ENCODE data around the gene MRNIP.

The MRNIP gene

DNA sequence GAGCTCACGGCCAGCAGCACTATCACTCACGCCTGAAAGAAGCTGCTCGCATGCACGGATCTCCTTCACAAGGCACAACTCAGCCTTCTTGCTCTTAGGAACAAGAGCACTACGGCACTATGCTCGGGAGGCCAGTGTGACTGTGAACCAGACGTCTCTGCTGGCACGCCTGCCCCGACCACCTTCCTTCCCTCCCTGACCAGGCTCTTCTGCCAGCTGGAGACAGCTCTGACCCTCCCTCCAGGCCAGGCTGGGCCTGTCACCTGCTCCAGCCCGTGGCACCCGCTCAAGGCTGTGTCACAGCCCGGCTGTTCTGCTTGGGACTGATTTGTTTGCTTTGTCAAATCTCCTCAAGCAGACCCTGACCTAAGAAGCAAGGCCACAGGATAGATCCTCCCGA is 42.1 kb upstream of the MRNIP start:
- H3K4me3 ChIP-seq (ENCODE audit: low read depth in 1 of 2, low read length in 2 of 2): no peak overlapping the region
- H3K4me1 ChIP-seq (ENCODE audit: control insufficient read depth in 1 of 2, insufficient read depth in 2 of 2, low read length in 2 of 2): no peaks in the 10 kb centered on the region
- no peak overlapping the region for H3K27ac ChIP-seq (ENCODE audit: low read length)
- no peaks in the 10 kb centered on the region for H3K27me3 ChIP-seq (ENCODE audit: low read depth, low read length)
- no peaks in the 10 kb centered on the region for H3K9me3 ChIP-seq (ENCODE audit: control insufficient read depth in 1 of 2, low read length in 2 of 2)
- H3K36me3 ChIP-seq (ENCODE audit: control insufficient read depth in 1 of 2, insufficient read depth in 2 of 2, low read length in 2 of 2): peaks cover 37 to 61% of the 10 kb centered on the region in 2 donors

- no peaks in the 10 kb centered on the region for H3K9me3 ChIP-seq (ENCODE audit: control insufficient read depth in 1 of 2, low read length in 2 of 2)
- H3K36me3 ChIP-seq (ENCODE audit: control insufficient read depth in 1 of 2, insufficient read depth in 2 of 2, low read length in 2 of 2): peaks cover 42 to 66% of the 10 kb centered on the region in 2 donors
- no peak overlapping the region for H3K27ac ChIP-seq (ENCODE audit: low read length)
- no peak overlapping the region for H3K4me3 ChIP-seq (ENCODE audit: low read depth in 1 of 2, low read length in 2 of 2)
- no peaks in the 10 kb centered on the region for H3K27me3 ChIP-seq (ENCODE audit: low read depth, low read length)
- H3K4me1 ChIP-seq (ENCODE audit: control insufficient read depth in 1 of 2, insufficient read depth in 2 of 2, low read length in 2 of 2): no peaks in the 10 kb centered on the region
Observed at GRCh38 chr5:179900206-179900605, 41.6 kb upstream of the MRNIP start.

GRCh38 chr5:179895861-179896260 is 37.2 kb upstream of the MRNIP start:
- Histone ChIP-seq H3K4me3 (ENCODE audit: low read depth in 1 of 2, low read length in 2 of 2) (no peak overlapping the region), H3K27me3 (ENCODE audit: low read depth, low read length) (no peaks in the 10 kb centered on the region), H3K9me3 (ENCODE audit: control insufficient read depth in 1 of 2, low read length in 2 of 2) (no peaks in the 10 kb centered on the region), H3K36me3 (ENCODE audit: control insufficient read depth in 1 of 2, insufficient read depth in 2 of 2, low read length in 2 of 2) (peaks cover 59 to 78% of the 10 kb centered on the region in 2 donors), H3K27ac (ENCODE audit: low read length) (no peak overlapping the region), H3K4me1 (ENCODE audit: control insufficient read depth in 1 of 2, insufficient read depth in 2 of 2, low read length in 2 of 2) (no peaks in the 10 kb centered on the region)

- peaks cover 63 to 90% of the 10 kb centered on the region in 2 donors for H3K36me3 ChIP-seq (ENCODE audit: control insufficient read depth in 1 of 2, insufficient read depth in 2 of 2, low read length in 2 of 2)
Observed at GRCh38 chr5:179893958-179894895, 35.6 kb upstream of the MRNIP start.

DNA sequence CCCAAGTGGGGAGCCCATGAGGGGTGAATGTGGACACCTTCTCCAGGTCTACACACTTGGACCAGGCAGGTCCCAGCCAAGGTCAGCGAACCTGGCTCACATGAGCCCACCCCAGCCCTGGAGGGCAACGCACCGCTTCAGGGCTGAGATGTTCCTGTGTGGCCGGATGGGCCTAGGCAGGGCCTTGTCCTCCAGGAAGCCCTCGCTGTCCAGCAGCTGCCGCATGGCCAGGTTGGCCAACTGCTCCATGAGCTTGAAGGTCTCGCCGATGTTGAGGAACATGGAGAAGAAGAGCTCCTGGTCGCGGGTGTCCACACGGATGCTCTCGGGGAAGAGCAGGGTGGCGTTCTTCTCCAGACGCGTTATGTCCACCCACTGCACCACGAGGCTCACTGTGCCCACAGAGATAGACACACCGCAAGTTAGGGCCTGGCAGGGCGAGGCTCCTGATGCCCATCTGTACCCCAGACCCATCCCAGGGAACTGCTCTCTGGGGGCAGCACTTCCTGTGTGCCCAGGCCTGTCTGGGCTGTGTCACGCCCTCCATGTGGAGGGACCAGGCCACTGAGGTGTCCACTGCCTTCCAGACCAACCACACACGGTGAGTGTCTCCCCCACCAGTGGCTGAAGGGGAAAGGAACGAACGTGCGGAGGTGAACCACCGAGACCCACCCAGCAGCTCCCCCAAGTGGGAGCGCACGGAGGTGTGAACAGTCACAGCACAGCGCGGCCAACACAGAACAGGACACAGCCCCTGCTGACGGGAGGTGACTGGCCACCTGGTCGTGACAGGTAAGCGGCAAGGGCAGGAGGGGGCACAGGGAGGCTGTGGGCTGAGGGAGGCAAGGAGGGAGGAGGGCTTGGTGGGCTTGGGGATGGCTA is 34.7 kb upstream of the MRNIP start:
- no peaks in the 10 kb centered on the region for H3K27me3 ChIP-seq (ENCODE audit: low read depth, low read length)
- no peaks in the 10 kb centered on the region for H3K9me3 ChIP-seq (ENCODE audit: control insufficient read depth in 1 of 2, low read length in 2 of 2)
- no peaks in the 10 kb centered on the region for H3K4me1 ChIP-seq (ENCODE audit: control insufficient read depth in 1 of 2, insufficient read depth in 2 of 2, low read length in 2 of 2)
- no peak overlapping the region for H3K4me3 ChIP-seq (ENCODE audit: low read depth in 1 of 2, low read length in 2 of 2)
- no peak overlapping the region for H3K27ac ChIP-seq (ENCODE audit: low read length)
- H3K36me3 ChIP-seq (ENCODE audit: control insufficient read depth in 1 of 2, insufficient read depth in 2 of 2, low read length in 2 of 2): peaks cover 63 to 89% of the 10 kb centered on the region in 2 donors

More at GRCh38 chr5:179893958-179894895, 35.6 kb upstream of the MRNIP start:
- no peak overlapping the region for H3K4me3 ChIP-seq (ENCODE audit: low read depth in 1 of 2, low read length in 2 of 2)
- no peaks in the 10 kb centered on the region for H3K9me3 ChIP-seq (ENCODE audit: control insufficient read depth in 1 of 2, low read length in 2 of 2)
- H3K27ac ChIP-seq (ENCODE audit: low read length): no peak overlapping the region
- H3K4me1 ChIP-seq (ENCODE audit: control insufficient read depth in 1 of 2, insufficient read depth in 2 of 2, low read length in 2 of 2): no peaks in the 10 kb centered on the region
- no peaks in the 10 kb centered on the region for H3K27me3 ChIP-seq (ENCODE audit: low read depth, low read length)

- H3K27ac ChIP-seq (ENCODE audit: low read length): no peak overlapping the region
- no peaks in the 10 kb centered on the region for H3K9me3 ChIP-seq (ENCODE audit: control insufficient read depth in 1 of 2, low read length in 2 of 2)
- H3K36me3 ChIP-seq (ENCODE audit: control insufficient read depth in 1 of 2, insufficient read depth in 2 of 2, low read length in 2 of 2): peaks cover 74 to 92% of the 10 kb centered on the region in 2 donors
- no peaks in the 10 kb centered on the region for H3K27me3 ChIP-seq (ENCODE audit: low read depth, low read length)
- H3K4me3 ChIP-seq (ENCODE audit: low read depth in 1 of 2, low read length in 2 of 2): no peak overlapping the region
- no peaks in the 10 kb centered on the region for H3K4me1 ChIP-seq (ENCODE audit: control insufficient read depth in 1 of 2, insufficient read depth in 2 of 2, low read length in 2 of 2)
Observed at GRCh38 chr5:179892255-179892654, 33.6 kb upstream of the MRNIP start.

DNA sequence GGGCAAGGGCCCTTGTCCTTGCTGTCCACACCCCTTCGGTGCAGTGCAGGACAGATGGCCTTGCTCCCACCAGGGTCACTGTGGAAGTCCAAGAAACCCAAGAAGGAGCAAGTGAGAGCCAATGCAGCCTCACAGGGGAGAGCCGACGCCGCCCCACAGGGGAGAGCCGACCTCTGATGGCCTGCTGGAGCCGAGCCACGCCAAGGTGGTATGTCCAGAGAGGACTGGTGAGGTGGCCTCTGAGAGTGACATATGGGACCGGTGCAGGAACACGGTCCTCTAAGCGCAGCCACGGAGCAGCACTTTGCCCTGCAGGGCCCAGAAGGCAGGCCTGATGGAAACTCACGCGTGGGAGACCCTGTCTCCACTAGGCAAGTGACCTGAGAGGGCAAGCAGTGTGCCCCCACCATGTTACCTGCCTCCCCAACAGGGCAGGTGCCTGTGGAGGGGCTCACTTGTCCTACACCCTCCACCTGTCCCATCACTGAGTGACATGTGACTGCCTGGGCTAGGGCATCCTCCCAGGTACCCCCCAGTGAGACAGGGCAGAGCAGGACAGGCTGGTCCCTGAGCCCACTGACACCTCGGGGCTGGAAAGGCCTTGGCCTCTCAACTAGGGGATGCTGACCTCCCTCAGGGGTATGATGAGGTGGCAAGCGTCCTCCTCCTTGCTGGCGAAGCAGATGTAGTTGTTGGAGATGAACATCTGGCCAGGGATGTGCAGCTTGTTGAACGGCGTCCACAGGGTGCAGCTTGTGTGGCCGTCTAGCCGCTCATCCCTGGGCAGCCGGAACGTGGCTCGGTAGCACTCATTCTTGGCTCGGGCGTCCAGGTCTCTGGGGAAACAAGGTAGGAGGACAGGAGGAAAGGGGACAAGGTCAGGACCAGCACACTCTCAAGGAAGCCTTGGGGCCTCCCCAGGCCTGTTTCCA is 32.4 kb upstream of the MRNIP start:
- no peaks in the 10 kb centered on the region for H3K9me3 ChIP-seq (ENCODE audit: control insufficient read depth in 1 of 2, low read length in 2 of 2)
- H3K27ac ChIP-seq (ENCODE audit: low read length): no peak overlapping the region
- peaks cover 79 to 99% of the 10 kb centered on the region in 2 donors for H3K36me3 ChIP-seq (ENCODE audit: control insufficient read depth in 1 of 2, insufficient read depth in 2 of 2, low read length in 2 of 2)
- H3K4me1 ChIP-seq (ENCODE audit: control insufficient read depth in 1 of 2, insufficient read depth in 2 of 2, low read length in 2 of 2): no peaks in the 10 kb centered on the region
- H3K27me3 ChIP-seq (ENCODE audit: low read depth, low read length): no peaks in the 10 kb centered on the region
- no peak overlapping the region for H3K4me3 ChIP-seq (ENCODE audit: low read depth in 1 of 2, low read length in 2 of 2)

DNA sequence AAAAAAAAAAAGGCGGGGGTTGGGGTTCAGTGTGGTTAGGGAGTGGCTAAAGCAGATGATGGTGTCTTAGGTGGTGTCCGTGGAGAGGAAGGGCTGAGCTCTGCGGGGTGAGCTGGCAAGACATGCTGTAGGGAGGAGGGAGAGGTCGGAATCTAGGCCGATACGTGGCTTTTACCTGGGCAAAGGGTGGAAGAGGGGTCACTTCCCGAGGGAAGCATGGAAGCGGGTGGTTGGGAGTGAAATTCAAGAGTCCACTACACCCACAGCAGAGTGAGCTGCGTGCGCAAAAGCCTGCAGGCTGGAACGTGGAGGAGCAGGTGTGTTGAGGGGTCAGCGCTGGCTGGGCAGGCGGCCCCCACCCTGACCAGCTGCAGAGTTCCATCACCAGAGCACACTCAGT is 31.3 kb upstream of the MRNIP start:
- no peaks in the 10 kb centered on the region for H3K9me3 ChIP-seq (ENCODE audit: control insufficient read depth in 1 of 2, low read length in 2 of 2)
- H3K27ac ChIP-seq (ENCODE audit: low read length): no peak overlapping the region
- no peak overlapping the region for H3K4me3 ChIP-seq (ENCODE audit: low read depth in 1 of 2, low read length in 2 of 2)
- H3K4me1 ChIP-seq (ENCODE audit: control insufficient read depth in 1 of 2, insufficient read depth in 2 of 2, low read length in 2 of 2): no peaks in the 10 kb centered on the region
- H3K36me3 ChIP-seq (ENCODE audit: control insufficient read depth in 1 of 2, insufficient read depth in 2 of 2, low read length in 2 of 2): peaks cover 77 to 96% of the 10 kb centered on the region in 2 donors
- no peaks in the 10 kb centered on the region for H3K27me3 ChIP-seq (ENCODE audit: low read depth, low read length)

GRCh38 chr5:179887802-179888201 is 29.2 kb upstream of the MRNIP start:
- H3K27ac ChIP-seq (ENCODE audit: low read length): no peak overlapping the region
- no peak overlapping the region for H3K4me3 ChIP-seq (ENCODE audit: low read depth in 1 of 2, low read length in 2 of 2)
- no peaks in the 10 kb centered on the region for H3K27me3 ChIP-seq (ENCODE audit: low read depth, low read length)
- H3K4me1 ChIP-seq (ENCODE audit: control insufficient read depth in 1 of 2, insufficient read depth in 2 of 2, low read length in 2 of 2): no peaks in the 10 kb centered on the region
- peaks cover 76 to 96% of the 10 kb centered on the region in 2 donors for H3K36me3 ChIP-seq (ENCODE audit: control insufficient read depth in 1 of 2, insufficient read depth in 2 of 2, low read length in 2 of 2)
- H3K9me3 ChIP-seq (ENCODE audit: control insufficient read depth in 1 of 2, low read length in 2 of 2): peaks cover 4 to 13% of the 10 kb centered on the region in 2 donors

DNA sequence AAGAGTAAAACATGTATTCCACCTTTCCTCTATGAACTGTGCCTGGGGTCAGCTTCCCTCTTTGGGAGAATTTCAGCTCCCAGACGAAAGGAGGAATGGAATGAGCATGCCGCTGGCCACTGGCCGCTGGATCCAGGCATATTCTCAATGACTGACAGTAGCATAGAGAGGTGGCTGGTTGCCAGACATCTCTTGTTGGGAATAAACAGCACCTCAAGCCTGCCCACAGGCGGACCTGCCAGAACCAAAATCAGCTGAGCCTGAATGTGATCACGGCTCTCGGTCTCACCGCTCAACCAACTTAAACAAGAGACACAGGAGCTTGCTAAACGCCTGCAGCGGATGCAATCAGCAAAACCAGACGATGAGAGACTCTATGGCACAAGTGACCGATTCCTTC is 28.5 kb upstream of the MRNIP start:
- Histone ChIP-seq H3K4me1 (ENCODE audit: control insufficient read depth in 1 of 2, insufficient read depth in 2 of 2, low read length in 2 of 2) (no peaks in the 10 kb centered on the region), H3K27ac (ENCODE audit: low read length) (no peak overlapping the region), H3K4me3 (ENCODE audit: low read depth in 1 of 2, low read length in 2 of 2) (no peak overlapping the region), H3K36me3 (ENCODE audit: control insufficient read depth in 1 of 2, insufficient read depth in 2 of 2, low read length in 2 of 2) (peaks cover 69 to 92% of the 10 kb centered on the region in 2 donors), H3K9me3 (ENCODE audit: control insufficient read depth in 1 of 2, low read length in 2 of 2) (peaks cover 4 to 19% of the 10 kb centered on the region in 2 donors), H3K27me3 (ENCODE audit: low read depth, low read length) (no peaks in the 10 kb centered on the region)
